H1 (cell line): ENCODE data around the gene FAM83G. TPM values are rescaled to one million over a fixed set of nuclear protein-coding genes. Genes with fewer than 3 reads are reported as not detected.

Source experiments
- E2F6 ChIP-seq: IDR thresholded peaks from 2 replicates; pipeline ENCODE4 v1.6.1; 2012; ENCODE audit warnings: inconsistent platforms
- EP300 ChIP-seq, 2 experiments: IDR thresholded peaks; 1 replicate in 1 of 2; 2 replicates in 1 of 2; pipeline ENCODE4 v1.6.1; 2011 to 2012; ENCODE audit warnings: low read depth in 2 of 2, low read length in 2 of 2, mild to moderate bottlenecking in 2 of 2, borderline replicate concordance in 1 of 2, inconsistent platforms in 1 of 2, moderate library complexity in 1 of 2
- JUND ChIP-seq: IDR thresholded peaks from 2 replicates; pipeline ENCODE4 v1.6.1; 2011; ENCODE audit warnings: mild to moderate bottlenecking, improper control_type of control experiment, low read length
- MAX ChIP-seq: IDR thresholded peaks from 2 replicates; pipeline ENCODE4 v1.6.1; 2012; ENCODE audit warnings: inconsistent platforms
- POLR2AphosphoS5 ChIP-seq: IDR thresholded peaks from 2 replicates; pipeline ENCODE4 v1.6.1; 2011; ENCODE audit warnings: low read depth, low read length
- RBBP5 ChIP-seq: IDR thresholded peaks from 2 replicates; pipeline ENCODE4 v1.7.1; 2012; ENCODE audit warnings: low read depth, mild to moderate bottlenecking, inconsistent platforms, low read length, moderate library complexity, borderline replicate concordance
- SP2 ChIP-seq: IDR thresholded peaks from 2 replicates; pipeline ENCODE4 v1.6.1; 2012; ENCODE audit warnings: mild to moderate bottlenecking, low read length, inconsistent platforms
- SUZ12 ChIP-seq: fragments of 200-600 bp; sonication (generic); IDR thresholded peaks from 2 replicates; pipeline ENCODE4 v1.6.1; 2012; ENCODE audit warnings: mild to moderate bottlenecking, inconsistent platforms, low read length, moderate library complexity, mixed read lengths
- polyA plus RNA-seq, 7 experiments: library from polyadenylated mRNA; depleted of rRNA in 3 of 7; stranded (reverse) in 5 of 7; unstranded in 2 of 7; fragments of >200 nt in 5 of 7; fragments of 200-250 nt in 2 of 7; gene quantifications; 1 replicate in 5 of 7; 2 replicates in 1 of 7; 4 replicates in 1 of 7; pipeline versions ENCODE4 v1.2.1 to v1.2.3, GENCODE V29; 2011 to 2013; ENCODE audit warnings: missing spikeins in 2 of 7, mixed read lengths in 2 of 7
- total RNA-seq: library from RNA; stranded (reverse); fragmentation: NEBNext Ultra II Directional; extraction: Animal tissue kit (Norgen Biotek cat#: 25700); gene quantifications from 2 replicates; pipeline ENCODE4 v1.2.1, GENCODE V29; 2021

FAM83G gene
- total and polyA plus RNA-seq, 2 of the 8 experiments (the other 6 are each of a cell fraction or from before 2014, with no cell fraction given) = 15.4 to 29.0 TPM

GRCh38 chr17:19022128-19022527 lies 17.6 kb upstream of the FAM83G start (continued):
- TF ChIP-seq E2F6 = no peak
- TF ChIP-seq SUZ12 = no peak
- no peak for TF ChIP-seq POLR2AphosphoS5
- TF ChIP-seq MAX = no peak
- TF ChIP-seq RBBP5 = no peak
- TF ChIP-seq SP2 = no peak
- TF ChIP-seq EP300 (IDR thresholded peaks at IDR 0.05; ENCODE audit: borderline replicate concordance in 1 of 2, low read depth in 2 of 2, low read length in 2 of 2) = no peak
- TF ChIP-seq JUND = no peak
